ENCODE data around the gene SHF.
A peak's percentile ranks its signal among the peaks of the same experiment; 100 is the strongest.

The SHF gene

GRCh38 chr15:45168751-45169551 is 18.8 kb downstream of the SHF start:
- DNase-seq: no peak

DNA sequence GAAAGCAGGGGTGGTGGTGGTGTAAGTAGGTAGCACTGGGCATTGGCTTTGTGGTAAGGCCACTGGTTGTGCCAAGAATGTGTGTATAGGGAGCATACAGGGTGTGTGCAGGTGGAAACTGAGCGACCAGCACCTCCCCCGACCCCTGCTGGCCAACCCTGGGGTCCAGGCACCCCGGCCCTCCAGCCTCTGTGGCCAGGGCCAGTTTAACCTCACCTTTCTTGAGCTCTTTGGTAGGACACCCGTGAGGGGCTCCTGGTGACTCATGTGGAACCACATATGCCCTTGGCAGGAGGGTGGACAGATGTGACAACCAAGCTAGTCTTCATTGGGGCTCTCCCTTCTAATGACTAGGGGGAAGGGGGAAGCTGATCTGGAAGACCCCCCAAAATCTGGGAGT is 19.5 kb downstream of the SHF start:
- no peak for DNase-seq

DNA sequence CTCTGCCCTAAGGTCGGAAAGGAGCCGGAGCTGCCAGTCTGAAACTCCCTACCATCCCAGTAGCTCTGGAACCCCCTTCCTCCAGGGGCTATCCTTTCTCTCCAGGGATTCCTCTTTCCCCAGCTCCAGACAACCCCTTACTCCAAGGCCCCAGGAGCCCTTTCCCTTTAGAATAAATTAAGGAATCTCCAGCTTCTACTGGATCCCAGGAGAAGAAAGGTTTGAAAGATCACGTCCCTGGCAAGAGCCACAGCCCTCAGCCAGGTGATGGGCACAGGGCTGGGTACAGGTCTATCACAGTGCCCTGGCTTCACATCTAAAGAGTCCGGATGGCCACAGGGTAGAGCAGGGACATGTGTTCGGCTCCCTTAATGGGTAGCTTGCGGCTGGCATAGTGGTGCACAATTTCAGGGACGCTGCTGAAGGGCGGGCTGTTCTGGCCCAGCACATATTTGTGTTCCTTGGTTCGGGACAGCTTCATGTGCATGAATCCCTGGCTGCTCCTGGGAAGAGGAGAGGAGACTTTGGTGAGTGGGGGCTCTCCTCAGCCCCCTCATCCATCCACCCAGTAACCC is 20.0 kb downstream of the SHF start:
- DNase-seq: no peak

DNA sequence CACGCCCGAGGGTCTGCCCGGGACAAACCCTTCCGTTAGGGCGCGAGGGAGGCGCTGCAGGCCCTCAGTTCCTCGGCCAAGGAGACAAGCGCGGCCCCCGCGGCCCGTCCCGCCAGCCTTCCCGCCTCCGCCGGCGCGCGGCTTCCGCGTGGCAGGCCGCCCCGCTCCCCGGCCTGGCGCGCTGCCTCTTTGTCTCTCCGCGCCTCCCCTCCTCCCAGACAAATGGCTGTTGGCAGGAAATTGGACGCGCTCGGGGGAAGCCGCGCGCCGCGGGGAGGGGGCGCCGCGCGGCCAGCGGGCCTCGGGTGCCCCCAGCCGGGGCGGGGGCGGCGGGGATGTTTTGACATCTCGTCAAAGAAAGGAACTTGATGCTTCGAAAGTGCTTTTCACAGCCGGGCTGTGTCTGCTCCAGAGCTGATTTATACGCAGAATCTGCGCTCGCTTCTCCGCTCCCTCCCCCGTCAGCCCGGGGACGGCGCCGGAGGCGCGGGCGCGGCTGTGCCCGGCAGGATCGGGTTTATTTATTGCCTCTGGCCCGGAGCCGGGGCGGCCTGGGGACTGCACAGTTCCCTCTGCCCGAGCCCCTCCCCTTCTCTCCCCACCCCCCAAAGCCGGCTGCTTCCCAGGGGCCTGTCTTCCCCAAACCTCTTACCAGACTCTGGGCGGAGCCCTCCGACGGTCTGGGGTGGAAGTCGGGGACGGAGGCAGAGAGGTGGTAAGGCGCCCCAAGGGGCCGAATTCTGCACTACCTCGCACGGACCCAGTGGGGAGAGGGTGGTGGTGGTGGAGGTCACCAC is 20.7 kb downstream of the SHF start:
- DNase-seq: peak; percentile 90

- no peak for DNase-seq
Measured at GRCh38 chr15:45165536-45165935, 22.2 kb downstream of the SHF start.

- DNase-seq: no peak
Measured at GRCh38 chr15:45164914-45165313, 22.9 kb downstream of the SHF start.

- no peak for DNase-seq
Measured at GRCh38 chr15:45163508-45163856, 24.3 kb downstream of the SHF start.

DNA sequence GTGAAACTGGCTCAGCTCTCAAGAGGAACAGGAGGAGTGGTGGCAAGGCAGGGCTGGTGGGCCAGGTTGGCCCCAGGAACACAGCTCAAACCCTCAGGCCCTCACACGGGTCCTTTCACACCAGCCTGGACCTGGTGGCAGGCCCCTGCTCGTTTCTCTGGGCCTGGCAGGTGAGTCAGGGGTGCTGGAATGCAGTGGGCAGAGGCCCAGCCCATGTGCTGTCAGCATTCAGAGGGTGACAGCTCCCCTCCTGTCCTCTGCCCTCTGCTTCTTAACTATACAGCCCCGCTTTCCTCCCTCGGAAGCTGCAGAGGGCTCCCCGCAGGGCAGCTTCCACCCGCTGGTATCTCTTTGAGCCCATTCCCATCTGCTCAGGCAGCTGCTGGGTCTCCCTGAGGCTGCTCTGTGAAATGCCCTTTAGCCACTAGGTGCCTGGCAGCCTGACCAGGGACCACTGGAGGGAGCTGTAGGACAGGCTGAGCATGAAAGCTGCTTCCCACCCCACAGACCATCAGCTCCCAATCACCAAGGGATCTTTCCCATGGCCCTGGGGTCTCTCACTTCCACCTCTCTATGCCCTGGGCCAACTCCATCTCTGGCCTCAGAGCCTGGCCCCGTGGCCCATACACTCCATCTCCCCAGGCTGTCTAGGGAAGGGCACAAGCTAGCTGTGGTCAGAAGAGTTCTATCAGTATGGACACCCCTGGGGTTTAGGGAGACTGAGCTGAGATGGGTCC is 24.8 kb downstream of the SHF start:
- DNase-seq: peak; percentile 83

GRCh38 chr15:45161666-45162065 is 26.1 kb downstream of the SHF start:
- no peak for DNase-seq

GRCh38 chr15:45157974-45158373 is 29.8 kb downstream of the SHF start:
- DNase-seq: no peak

DNA sequence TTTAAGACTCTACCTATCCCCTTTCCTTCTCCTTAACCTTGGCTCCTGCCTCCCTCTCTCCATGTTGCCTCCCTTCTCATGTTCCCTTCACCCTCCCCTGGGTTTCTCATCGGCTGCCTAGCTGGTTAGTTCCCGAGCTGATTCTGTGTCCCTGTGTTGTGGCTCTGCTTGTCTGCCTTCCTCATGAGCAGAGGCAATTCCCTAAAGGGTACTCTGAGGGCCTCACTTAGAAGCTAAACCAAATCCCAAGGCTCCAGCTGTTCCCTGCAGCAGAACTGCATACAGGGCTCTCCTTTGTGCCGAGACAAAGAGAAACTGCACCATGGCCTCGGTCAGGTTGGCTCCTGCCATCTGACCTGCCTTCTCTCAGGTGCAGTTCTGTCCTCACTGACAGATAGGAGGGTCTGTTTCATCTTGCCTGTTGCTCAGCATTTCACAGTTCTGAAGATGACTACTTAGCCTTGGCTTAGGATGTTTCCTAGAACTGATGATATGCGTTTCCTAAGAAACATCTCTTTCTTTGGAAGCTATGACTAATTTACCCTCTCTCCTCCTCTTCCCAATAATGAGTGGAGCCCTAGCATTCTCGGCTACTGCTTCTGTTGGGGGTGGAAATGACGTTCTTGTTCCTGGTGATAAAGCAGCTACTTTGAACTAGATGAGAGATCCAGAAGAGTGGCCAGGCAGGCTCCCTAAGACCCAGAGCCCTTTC is 30.9 kb downstream of the SHF start:
- no peak for DNase-seq

DNA sequence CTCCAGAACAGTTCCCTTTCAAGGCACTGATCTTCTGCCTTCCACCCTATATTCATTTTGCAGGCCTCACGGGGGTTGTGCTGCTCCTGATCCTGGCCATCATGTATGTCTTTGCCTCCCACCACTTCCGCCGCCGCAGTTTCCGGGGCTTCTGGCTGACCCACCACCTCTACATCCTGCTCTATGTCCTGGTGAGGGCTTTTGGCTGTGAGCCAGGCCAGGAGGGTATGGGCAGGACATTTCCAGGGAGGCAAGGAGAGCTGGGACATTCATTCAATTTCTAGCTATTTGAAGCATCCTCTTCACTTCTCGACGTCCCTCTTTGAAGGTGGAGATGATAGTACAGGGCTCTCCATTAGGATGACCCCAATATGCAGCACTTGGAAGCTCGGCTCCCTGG is 32.0 kb downstream of the SHF start:
- DNase-seq: no peak

- no peak for DNase-seq
Measured at GRCh38 chr15:45151998-45152828, 35.6 kb downstream of the SHF start.

DNA sequence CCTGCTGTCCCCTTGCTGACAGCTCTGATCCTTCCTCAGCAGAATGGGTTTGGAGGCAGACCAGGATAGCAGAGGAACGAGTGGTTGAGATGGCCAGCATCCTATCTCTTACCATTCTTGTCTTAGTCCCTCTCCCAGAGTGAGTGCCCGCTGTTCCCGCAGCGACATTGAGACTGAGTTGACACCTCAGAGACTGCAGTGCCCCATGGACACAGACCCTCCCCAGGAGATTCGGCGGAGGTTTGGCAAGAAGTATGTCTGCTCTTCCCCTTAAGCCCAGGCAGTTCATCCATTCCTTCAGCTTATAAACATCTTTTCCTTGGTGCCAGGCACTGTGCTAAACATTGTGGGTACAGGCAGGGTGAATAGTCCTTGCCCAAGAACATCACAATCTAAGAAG is 36.8 kb downstream of the SHF start:
- DNase-seq: no peak

DNA sequence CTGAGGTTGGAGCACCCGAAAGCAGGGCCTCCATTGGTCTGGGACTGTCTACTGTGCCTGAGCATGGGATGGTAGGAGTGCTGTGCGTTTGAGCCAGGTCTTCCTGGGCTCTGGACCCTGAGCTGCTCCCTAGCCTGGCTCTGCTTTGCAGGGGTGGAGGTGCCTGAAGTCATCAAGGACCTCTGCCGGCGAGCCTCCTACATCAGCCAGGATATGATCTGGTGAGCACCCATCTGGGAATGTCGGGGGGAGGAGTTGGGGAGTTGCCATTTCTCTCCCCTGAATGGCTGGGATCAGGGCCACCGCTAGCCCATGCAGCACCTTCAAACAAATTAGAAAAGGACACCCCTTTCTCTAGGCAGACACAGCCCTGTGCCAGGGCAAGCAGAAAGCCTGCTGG is 37.3 kb downstream of the SHF start:
- DNase-seq: no peak

DNA sequence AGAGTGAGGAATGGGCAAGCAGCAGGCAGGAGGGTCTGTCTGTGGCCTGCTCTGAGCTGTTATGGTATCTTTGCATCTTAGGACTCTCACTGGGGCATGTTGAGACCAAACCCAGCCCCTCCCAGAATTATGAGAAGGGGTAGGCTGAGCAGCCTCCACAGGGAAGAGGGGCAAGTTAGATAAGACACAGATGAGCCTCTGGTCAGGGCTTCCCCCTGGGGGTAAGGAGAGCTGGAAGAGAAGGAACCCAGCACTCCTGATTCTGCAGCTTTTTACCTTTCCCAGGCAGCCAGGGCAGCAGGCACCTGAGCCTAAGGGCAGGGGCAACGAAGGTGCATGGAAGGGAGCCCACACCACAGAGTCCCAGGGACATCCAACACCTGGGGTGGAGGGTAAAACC is 38.7 kb downstream of the SHF start:
- no peak for DNase-seq

DNA sequence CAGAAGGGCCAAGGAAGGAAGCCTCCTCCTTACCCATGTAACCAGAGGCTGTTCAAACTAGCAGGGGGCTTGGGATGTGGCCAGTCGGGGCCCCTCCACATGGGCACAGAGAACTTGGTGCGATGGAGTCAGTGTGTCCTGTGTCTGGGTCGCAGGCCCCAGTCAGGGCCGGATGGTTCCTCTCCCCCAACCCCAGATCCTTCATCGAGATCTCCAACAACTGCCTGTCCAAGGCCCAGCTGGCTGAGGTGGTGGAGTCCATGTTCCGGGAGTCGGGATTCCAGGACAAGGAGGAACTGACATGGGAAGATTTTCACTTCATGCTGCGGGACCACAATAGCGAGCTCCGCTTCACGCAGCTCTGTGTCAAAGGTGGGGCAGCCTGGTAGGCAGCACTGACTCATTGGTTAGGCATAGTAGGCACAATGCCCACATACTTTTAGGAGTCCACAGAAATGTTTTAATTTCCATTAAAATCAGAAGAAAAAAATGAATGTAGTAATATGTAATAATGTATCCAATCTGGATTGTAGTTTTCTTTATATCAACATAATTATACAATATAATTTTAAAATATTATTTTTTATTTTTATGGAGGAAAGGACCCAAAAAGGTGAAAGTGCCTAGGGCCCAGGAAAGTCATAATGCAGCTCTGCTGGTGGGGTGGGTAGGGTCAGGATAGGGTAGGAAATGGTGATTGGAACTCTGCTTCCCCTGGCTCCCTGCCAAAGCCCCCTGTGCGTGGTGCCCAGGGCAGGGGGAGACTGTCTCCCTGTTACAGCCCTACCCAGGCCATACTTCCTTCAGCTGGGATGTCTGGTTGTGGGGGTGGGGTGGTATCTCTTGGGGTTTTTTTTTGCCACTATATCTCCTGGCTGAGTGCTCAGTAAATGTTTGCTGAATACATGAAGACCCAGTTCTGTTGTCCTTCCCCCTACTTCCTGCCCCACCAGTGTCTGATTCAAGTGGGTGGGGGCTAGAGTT is 39.4 kb downstream of the SHF start:
- DNase-seq: no peak

GRCh38 chr15:45147606-45148005 is 40.2 kb downstream of the SHF start:
- DNase-seq: no peak

DNA sequence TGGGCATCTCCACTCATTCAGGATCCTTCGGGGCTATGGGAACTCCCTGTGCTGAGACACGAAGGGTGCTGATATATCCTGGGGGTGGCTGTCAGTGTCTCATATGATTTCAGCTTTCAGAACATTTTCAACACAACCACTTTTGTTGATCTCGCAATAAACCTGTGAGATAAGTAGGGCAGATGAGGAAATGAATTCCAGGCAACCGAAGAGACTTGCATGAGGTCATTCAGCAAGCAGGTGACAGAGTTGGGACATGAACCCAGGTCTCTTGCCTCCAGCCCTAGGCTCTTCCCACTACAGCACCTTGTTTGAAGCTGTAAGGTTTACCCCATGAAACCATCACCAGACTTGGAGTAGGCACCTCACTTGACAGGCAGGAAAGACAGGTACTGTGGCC is 41.4 kb downstream of the SHF start:
- no peak for DNase-seq

- DNase-seq: no peak
Measured at GRCh38 chr15:45144775-45145174, 43.0 kb downstream of the SHF start.

GRCh38 chr15:45143946-45144345 is 43.8 kb downstream of the SHF start:
- no peak for DNase-seq
